ENCODE data around the gene IRF9. TPM values are rescaled to one million over a fixed set of nuclear protein-coding genes. Genes with fewer than 3 reads are reported as not detected.
A peak's percentile ranks its signal among the peaks of the same experiment; 100 is the strongest.

IRF9 gene
- total RNA-seq, 4 donors from 2014 or later = 55.7 to 106 (median 65.8) TPM

DNA sequence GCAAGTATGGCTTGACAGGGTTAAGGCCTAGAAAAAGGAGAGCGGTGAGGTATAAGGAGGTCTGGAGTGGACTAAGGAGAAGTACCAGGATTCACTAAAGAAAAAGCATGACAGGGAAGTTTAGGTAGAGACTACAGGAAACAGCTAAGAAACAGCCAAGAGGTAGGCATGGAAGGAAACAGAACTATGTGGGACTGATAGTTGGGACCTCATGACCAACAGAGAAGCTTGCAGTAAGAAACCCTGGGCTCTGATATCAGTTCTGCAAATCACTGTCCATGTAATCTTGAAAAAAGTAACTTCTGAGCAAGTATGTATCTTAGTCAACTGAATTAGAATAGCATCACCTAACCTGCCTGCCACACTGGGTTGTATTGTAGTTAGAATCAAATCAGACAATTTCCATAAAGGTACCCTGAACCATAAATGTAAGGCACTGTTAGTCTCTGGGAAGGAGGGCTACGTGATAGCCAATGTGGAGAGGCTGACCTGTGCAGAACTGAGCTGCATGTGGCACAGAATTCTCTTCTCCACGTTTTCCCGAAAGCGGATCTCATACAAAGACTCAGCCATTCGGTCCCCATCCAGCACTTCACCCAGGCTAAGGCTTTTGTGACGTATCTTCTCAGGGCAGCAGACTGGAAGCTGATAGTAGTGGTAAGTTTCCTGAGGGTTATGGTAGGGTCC, 33.3 kb downstream of the IRF9 start:
- no peak for DNase-seq (ENCODE audit: low spot score in 2 of 2)
- Histone ChIP-seq H3K4me1 (peaks cover 0 to 56% (median 18%) of the 10 kb centered on the region in 4 donors), H3K36me3 (peaks cover 0 to 36% (median 0%) of the 10 kb centered on the region in 3 donors), H3K4me3 (peak overlapping the region; percentile 92 to 98 (median 96)), H3K27me3 (no peaks in the 10 kb centered on the region), H3K27ac (peak overlapping the region; percentile 96 to 99 (median 98)), H3K9me3 (no peaks in the 10 kb centered on the region)
- 64 to 70% methylated on average over 7 of the region's 7 CpGs for whole genome bisulfite sequencing, 2 donors
- TF ChIP-seq, protein P1, sequence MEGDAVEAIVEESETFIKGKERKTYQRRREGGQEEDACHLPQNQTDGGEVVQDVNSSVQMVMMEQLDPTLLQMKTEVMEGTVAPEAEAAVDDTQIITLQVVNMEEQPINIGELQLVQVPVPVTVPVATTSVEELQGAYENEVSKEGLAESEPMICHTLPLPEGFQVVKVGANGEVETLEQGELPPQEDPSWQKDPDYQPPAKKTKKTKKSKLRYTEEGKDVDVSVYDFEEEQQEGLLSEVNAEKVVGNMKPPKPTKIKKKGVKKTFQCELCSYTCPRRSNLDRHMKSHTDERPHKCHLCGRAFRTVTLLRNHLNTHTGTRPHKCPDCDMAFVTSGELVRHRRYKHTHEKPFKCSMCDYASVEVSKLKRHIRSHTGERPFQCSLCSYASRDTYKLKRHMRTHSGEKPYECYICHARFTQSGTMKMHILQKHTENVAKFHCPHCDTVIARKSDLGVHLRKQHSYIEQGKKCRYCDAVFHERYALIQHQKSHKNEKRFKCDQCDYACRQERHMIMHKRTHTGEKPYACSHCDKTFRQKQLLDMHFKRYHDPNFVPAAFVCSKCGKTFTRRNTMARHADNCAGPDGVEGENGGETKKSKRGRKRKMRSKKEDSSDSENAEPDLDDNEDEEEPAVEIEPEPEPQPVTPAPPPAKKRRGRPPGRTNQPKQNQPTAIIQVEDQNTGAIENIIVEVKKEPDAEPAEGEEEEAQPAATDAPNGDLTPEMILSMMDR (IDR thresholded peaks at IDR 0.05) = no peak
- TF ChIP-seq POLR2A (IDR thresholded peaks at IDR 0.05) (no peak), EP300 (IDR thresholded peaks at IDR 0.05) (no peak)

DNA sequence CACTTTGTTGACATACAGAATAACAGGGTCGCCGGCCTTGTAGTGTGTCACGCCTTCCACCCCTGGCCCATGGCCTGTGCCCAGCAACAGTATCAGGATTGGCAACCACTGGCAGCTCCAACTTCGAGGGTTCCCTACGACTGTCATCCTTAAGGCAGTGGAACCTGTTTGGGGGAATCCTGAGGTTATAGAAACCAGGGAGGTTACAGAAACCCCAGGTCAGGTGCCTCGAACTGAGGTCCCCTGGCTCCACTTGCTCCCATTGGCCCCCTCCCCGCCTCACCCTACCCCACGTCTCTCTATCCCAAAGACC, 33.8 kb downstream of the IRF9 start:
- DNase-seq (ENCODE audit: low spot score in 2 of 2) = no peak
- Histone ChIP-seq H3K27me3 (no peaks in the 10 kb centered on the region), H3K4me1 (peaks cover 0 to 56% (median 18%) of the 10 kb centered on the region in 4 donors), H3K4me3 (peak overlapping the region; percentile 92 to 98 (median 96)), H3K27ac (peak overlapping the region; percentile 96 to 99 (median 98)), H3K36me3 (peaks cover 0 to 36% (median 0%) of the 10 kb centered on the region in 3 donors), H3K9me3 (no peaks in the 10 kb centered on the region)
- WGBS, 2 donors = 48 to 56% methylated on average over 8 of the region's 8 CpGs
- TF ChIP-seq, protein P1 (IDR thresholded peaks at IDR 0.05) = no peak
- TF ChIP-seq POLR2A (IDR thresholded peaks at IDR 0.05) = no peak
- TF ChIP-seq EP300 (IDR thresholded peaks at IDR 0.05) = no peak

DNA sequence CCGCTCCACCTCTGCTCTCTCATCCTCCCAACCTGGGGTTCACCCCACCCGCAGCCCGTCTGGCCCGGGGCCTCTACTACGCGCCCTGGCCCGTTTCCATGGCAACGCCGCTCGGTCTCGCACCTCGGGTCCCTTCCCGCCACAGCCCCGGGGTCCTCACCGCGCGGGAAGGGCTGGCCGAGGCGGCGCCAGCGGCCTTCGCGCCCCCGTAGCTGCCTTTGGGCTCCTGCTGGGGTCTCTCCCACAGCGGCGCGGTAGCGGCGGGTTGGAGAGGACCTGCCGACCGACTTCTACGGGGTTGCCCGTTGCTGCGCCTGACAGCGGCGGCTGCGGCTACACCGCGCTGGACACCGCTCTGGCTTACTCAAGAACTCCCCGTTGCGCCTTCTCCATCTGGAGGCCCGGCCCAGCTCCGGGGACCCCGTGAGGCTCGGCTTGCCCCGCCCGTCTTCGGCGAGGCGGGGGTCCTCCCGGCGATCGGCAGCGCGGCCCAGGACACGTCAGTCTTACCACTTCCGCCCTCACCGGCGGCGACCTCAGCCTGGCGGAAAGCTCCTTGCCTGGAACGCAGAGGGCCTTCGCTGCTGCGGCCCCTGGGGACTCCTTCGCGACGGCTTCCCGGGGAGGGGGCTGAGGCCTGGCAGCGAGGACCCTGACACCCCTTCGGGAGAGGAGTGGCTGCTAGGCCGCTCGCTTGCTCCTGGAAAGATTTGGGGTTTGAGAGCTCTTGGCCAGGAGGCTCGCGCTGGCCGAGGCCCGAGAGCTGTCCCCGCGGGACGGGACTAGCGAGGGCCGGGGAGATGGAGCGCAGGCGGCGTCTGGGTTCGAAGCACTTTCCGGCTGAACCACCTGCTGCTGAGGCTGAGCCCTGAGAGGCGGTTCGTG, 34.4 kb downstream of the IRF9 start, which contains the start of gene TM9SF1:
Gene TM9SF1, minus strand, starts transcription at position 256 of the 885 bp plus-strand sequence. CDS start 422 bp downstream, outside the sequence.
- Histone ChIP-seq H3K36me3 (peaks cover 0 to 34% (median 0%) of the 10 kb centered on the region in 3 donors), H3K4me1 (peaks cover 0 to 59% (median 18%) of the 10 kb centered on the region in 4 donors), H3K4me3 (peak within 1 kb of the TSS; percentile 92 to 98 (median 96)), H3K27ac (peak within 1 kb of the TSS; percentile 96 to 99 (median 98)), H3K9me3 (no peaks in the 10 kb centered on the region), H3K27me3 (no peaks in the 10 kb centered on the region)
- TF ChIP-seq EP300 (IDR thresholded peaks at IDR 0.05) = peak; percentile 58 to 93
- TF ChIP-seq, protein P1 (IDR thresholded peaks at IDR 0.05) = peak in 1 of 5 experiments; percentile 18
- peak in 1 of 2 donors; percentile 58 for TF ChIP-seq POLR2A (IDR thresholded peaks at IDR 0.05)
- DNase-seq (ENCODE audit: low spot score in 2 of 2) = peak; percentile 63 to 77
- WGBS, 2 donors = 0 to 1% methylated on average over 51 to 77 of the region's 89 CpGs

DNA sequence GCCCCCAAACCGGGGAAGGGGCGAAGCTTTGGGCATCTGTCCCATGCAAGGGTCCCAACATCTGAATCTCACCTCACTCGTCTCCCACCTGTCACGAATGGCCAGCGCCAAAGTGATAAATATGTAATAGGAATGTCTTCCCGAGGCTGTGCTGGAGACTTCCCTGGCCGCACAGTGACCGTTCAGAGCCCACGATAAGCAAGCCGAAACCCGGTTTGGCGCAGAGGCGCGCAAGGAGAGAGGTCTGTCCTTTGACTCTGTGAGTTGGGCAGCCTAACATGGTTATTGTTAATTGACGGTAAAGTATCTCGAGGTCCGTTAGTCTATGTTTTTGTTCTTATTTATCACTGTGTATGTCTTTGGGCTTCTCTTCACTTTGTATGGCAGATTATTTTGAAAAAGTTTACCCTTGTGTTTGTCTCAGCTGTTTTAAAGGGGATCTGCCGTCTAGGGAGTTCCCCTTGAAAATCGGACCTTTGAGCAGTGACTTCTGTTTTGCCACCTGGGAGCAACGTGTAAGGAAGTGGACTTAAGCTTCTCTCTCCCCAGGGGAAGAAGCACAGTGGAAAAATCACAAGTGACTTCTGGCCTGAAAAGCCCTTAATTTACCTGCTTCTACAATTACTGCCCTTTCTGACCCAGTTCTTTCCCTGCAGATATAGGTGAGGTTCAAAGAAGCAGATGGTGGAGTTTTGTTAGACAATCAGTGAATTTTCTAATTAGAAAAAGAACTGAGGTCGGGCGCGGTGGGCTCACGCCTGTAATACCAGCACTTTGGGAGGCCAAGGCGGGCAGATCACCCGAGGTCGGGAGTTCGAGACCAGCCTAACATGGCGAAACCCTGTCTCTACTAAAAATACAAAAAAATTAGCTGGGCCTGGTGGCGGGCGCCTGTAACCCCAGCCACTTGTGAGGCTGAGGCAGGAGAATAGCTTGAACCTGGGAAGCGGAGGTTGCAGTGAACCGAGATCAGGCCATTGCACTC, 35.3 kb downstream of the IRF9 start:
- peak overlapping the region; percentile 96 to 99 (median 98) for H3K27ac ChIP-seq
- no peak for TF ChIP-seq POLR2A (IDR thresholded peaks at IDR 0.05)
- TF ChIP-seq, protein P1 (IDR thresholded peaks at IDR 0.05) = no peak
- TF ChIP-seq EP300 (IDR thresholded peaks at IDR 0.05) = no peak
- peaks cover 0 to 35% (median under 1%) of the 10 kb centered on the region in 3 donors for H3K36me3 ChIP-seq
- H3K4me1 ChIP-seq = peaks cover 0 to 59% (median 18%) of the 10 kb centered on the region in 4 donors
- peak overlapping the region; percentile 92 to 98 (median 96) for H3K4me3 ChIP-seq
- DNase-seq (ENCODE audit: low spot score in 2 of 2) = no peak
- H3K9me3 ChIP-seq = no peaks in the 10 kb centered on the region
- 32 to 35% methylated on average over 33 of the region's 33 CpGs for WGBS, 2 donors
- no peaks in the 10 kb centered on the region for H3K27me3 ChIP-seq

Measured in tibial nerve (tissue), 4 donors.